ENCODE measurements around the gene CUBN. TPM values are rescaled to one million over a fixed set of nuclear protein-coding genes. Genes with fewer than 3 reads are reported as not detected.

Gene CUBN
- total RNA-seq, 4 donors from 2014 or later, result 9.2 to 38.9 (median 25.4) TPM

DNA sequence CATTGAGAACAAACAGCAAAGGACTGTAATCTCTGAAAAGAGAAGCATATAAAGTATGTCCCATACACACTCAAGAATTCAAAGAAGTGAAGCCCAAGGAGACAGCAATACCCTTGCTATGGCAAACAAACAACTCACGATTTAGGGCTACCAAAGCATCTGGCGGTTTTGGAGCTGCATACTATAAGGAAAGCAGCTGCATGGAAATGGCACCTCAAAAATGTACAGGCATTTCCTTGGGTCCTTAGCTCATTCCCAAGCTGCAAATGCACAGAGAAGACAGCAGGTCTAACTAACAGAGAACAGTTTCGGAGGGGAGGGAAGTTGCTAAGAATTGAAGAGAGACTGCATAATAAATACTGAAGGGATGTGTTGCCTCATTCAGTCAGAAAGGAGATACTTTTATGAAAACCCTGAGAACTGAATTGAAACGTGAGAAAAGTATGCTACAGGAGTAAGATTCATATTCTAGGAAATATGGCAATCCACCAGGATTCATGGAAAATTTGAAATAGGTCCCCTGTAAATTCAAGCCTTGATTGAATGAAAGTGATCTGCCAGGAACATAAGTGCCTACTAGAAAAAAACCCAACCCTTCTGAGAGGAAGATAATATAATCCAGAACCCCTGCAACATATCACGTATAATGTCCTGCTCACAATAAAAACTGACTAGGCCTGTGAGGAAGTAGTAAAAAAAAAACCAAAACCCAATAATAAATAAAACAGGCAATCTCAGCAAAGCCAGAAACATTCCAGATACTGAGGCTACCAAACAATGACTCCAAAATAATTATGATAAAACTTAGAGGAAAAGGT is 36.4 kb downstream of the CUBN start:
- H3K27ac ChIP-seq, result no peak overlapping the region
- DNase-seq (ENCODE audit: low spot score in 2 of 2), result no peak
- no peaks in the 10 kb centered on the region for H3K4me1 ChIP-seq
- H3K4me3 ChIP-seq, result no peak overlapping the region
- H3K9me3 ChIP-seq, result peaks cover 0 to 8% (median 0%) of the 10 kb centered on the region in 4 donors
- H3K27me3 ChIP-seq, result no peaks in the 10 kb centered on the region
- no peaks in the 10 kb centered on the region for H3K36me3 ChIP-seq
- 62 to 73% methylated on average over 5 of the region's 5 CpGs for WGBS, 2 donors
- TF ChIP-seq EP300 (IDR thresholded peaks at IDR 0.05) (no peak), POLR2A (IDR thresholded peaks at IDR 0.05) (no peak)
- TF ChIP-seq, protein P1, sequence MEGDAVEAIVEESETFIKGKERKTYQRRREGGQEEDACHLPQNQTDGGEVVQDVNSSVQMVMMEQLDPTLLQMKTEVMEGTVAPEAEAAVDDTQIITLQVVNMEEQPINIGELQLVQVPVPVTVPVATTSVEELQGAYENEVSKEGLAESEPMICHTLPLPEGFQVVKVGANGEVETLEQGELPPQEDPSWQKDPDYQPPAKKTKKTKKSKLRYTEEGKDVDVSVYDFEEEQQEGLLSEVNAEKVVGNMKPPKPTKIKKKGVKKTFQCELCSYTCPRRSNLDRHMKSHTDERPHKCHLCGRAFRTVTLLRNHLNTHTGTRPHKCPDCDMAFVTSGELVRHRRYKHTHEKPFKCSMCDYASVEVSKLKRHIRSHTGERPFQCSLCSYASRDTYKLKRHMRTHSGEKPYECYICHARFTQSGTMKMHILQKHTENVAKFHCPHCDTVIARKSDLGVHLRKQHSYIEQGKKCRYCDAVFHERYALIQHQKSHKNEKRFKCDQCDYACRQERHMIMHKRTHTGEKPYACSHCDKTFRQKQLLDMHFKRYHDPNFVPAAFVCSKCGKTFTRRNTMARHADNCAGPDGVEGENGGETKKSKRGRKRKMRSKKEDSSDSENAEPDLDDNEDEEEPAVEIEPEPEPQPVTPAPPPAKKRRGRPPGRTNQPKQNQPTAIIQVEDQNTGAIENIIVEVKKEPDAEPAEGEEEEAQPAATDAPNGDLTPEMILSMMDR (IDR thresholded peaks at IDR 0.05), result no peak

DNA sequence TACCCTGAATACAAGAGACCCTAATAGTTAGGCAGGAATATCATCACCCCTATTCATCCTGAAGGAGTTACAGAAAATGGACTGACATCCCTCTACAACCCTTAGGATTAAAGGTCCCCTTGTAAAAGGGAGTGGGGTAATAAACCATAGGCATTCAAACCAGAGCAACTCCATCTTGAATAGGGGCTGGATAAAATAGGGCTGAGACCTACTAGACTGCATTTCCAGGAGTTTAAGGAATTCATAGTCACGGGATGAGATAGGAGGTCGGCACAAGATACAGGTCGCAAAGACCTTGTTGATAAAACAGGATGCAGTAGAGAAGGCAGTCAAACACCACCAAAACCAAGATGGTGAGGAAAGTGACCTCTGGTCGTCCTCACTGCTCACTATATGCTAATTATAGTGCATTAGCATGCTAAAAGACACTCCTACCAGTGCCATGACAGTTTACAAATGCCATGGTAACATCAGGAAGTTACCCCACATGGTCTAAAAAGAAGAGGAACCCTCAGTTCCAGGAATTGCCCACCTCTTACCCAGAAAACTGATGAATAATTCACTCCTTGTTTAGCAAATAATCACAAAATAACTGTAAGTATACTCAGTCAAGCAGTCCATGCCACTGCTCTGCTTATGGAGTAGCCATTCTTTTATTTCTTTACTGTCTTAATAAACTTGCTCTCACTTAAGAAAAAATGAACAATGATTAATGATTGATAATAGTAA is 37.2 kb downstream of the CUBN start:
- DNase-seq (ENCODE audit: low spot score in 2 of 2), result no peak
- H3K4me1 ChIP-seq, result no peaks in the 10 kb centered on the region
- no peaks in the 10 kb centered on the region for H3K27me3 ChIP-seq
- no peak overlapping the region for H3K27ac ChIP-seq
- 94 to 95% methylated on average over 4 of the region's 4 CpGs for WGBS, 2 donors
- no peaks in the 10 kb centered on the region for H3K36me3 ChIP-seq
- H3K4me3 ChIP-seq, result no peak overlapping the region
- H3K9me3 ChIP-seq, result peaks cover 0 to 8% (median 0%) of the 10 kb centered on the region in 4 donors
- TF ChIP-seq, protein P1 (IDR thresholded peaks at IDR 0.05), result no peak
- TF ChIP-seq POLR2A (IDR thresholded peaks at IDR 0.05), result no peak
- TF ChIP-seq EP300 (IDR thresholded peaks at IDR 0.05), result no peak

DNA sequence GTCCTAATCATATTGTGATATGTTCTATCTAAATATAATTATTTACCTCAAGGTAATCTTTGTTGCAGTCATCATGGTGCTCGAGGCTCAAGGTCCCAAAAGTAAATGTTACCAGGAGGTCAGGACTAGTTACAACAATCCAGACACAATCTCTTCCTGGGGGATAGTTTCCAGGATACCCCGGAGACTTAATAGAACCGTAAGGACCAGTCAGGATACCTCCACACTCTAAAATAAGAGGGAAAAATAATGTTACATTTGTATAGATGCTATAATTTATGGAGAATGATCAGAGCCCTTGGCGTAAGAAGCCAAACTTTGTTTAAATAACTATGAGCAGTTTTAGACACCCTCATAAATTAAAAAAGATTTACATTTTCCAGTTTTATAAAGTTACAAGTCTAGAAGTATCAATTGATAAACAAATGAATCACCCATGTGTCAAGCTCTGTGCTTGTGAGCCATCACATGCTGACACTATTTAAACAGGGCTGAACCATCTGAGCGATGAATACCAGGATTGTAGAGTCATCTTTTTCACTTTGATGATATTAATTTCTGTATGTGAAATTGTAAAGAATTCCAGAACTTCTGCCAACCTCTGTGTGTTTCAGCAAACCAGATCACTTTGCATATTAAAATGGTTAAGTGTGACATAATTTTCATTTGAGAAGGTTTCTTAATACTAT is 41.3 kb downstream of the CUBN start:
- Histone ChIP-seq H3K27me3 (no peaks in the 10 kb centered on the region), H3K4me1 (peaks cover 0 to 9% (median 0%) of the 10 kb centered on the region in 4 donors), H3K27ac (no peak overlapping the region), H3K4me3 (no peak overlapping the region), H3K9me3 (no peaks in the 10 kb centered on the region), H3K36me3 (no peaks in the 10 kb centered on the region)
- DNase-seq (ENCODE audit: low spot score in 2 of 2), result no peak
- TF ChIP-seq, protein P1 (IDR thresholded peaks at IDR 0.05), result no peak
- TF ChIP-seq POLR2A (IDR thresholded peaks at IDR 0.05) (no peak), EP300 (IDR thresholded peaks at IDR 0.05) (no peak)
- WGBS, 2 donors, result 80 to 83% methylated on average over 5 of the region's 5 CpGs

DNA sequence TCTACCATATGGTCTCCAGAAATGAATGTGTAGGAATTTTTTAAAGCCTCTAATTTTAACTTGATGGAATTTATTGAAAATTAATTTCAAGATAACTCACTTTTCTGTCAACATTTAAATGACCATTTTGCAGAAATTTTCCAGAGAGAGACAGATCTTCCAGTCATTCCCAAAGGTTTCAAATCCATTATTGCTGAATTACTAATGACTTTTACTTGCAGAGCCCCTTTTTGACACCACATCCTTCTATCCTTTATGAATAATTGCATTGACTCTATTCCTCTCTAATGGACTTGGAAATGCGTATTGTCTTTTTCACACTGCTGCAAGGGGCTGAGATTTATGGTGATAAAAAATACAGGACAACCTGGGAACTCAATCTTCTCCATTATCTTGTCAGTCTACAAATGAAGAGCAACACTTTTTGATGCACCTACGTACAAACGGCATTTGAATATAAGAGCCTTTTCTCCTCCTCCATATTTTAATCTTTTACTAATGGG is 42.7 kb downstream of the CUBN start:
- Histone ChIP-seq H3K27me3 (no peaks in the 10 kb centered on the region), H3K9me3 (no peaks in the 10 kb centered on the region), H3K36me3 (no peaks in the 10 kb centered on the region), H3K4me3 (no peak overlapping the region), H3K4me1 (peaks cover 0 to 9% (median 0%) of the 10 kb centered on the region in 4 donors), H3K27ac (no peak overlapping the region)
- DNase-seq (ENCODE audit: low spot score in 2 of 2), result no peak
- TF ChIP-seq, protein P1 (IDR thresholded peaks at IDR 0.05), result no peak
- TF ChIP-seq EP300 (IDR thresholded peaks at IDR 0.05), result no peak
- TF ChIP-seq POLR2A (IDR thresholded peaks at IDR 0.05), result no peak
- 91 to 99% methylated on average over 3 of the region's 3 CpGs for WGBS, 2 donors

Measured in tibial nerve (tissue), 4 donors.